ENCODE results near the gene ICAM5. TPM values are rescaled to one million over a fixed set of nuclear protein-coding genes. Genes with fewer than 3 reads are reported as not detected.

Gene ICAM5
- total and polyA plus RNA-seq, 5 donors from 2014 or later, result 0.20 TPM; not detected in 4

GRCh38 chr19:10316229-10317044 lies 26.7 kb downstream of the ICAM5 start:
- no peak overlapping the region for H3K4me3 ChIP-seq (ENCODE audit: low read depth, low read length)

GRCh38 chr19:10317045-10317856 lies 27.5 kb downstream of the ICAM5 start:
- DNase-seq (no peak), ATAC-seq (ENCODE audit: low read depth in 2 of 2) (no peak)
- peaks cover 21% of the 10 kb centered on the region for H3K36me3 Mint-ChIP-seq
- Histone ChIP-seq H3K4me1 (ENCODE audit: control insufficient read depth, insufficient read depth, low read length, poor library complexity, severe bottlenecking) (peaks cover 15% of the 10 kb centered on the region), H3K9me3 (ENCODE audit: control insufficient read depth in 2 of 2, low read length in 2 of 2) (no peaks in the 10 kb centered on the region), H3K27ac (ENCODE audit: insufficient read depth, low read length, poor library complexity, severe bottlenecking) (peak overlapping the region; percentile 61), H3K4me3 (ENCODE audit: low read depth, low read length) (no peak overlapping the region), H3K27me3 (ENCODE audit: control insufficient read depth, insufficient read depth, low read length) (no peaks in the 10 kb centered on the region), H3K36me3 (ENCODE audit: control insufficient read depth, insufficient read depth, low read length) (peaks cover 26% of the 10 kb centered on the region)
- no peak overlapping the region for H3K4me3 Mint-ChIP-seq
- peaks cover 0 to 20% (median 5%) of the 10 kb centered on the region in 4 donors for H3K4me1 Mint-ChIP-seq
- no peaks in the 10 kb centered on the region for H3K27me3 Mint-ChIP-seq
- H3K27ac Mint-ChIP-seq, result no peak overlapping the region
- no peaks in the 10 kb centered on the region for H3K9me3 Mint-ChIP-seq

More at GRCh38 chr19:10316229-10317044, 26.7 kb downstream of the ICAM5 start:
- H3K27ac Mint-ChIP-seq, result peak overlapping the region; percentile 78 to 91 (median 88)
- no peak for ATAC-seq (ENCODE audit: low read depth in 2 of 2)
- H3K9me3 ChIP-seq (ENCODE audit: control insufficient read depth in 2 of 2, low read length in 2 of 2), result no peaks in the 10 kb centered on the region
- H3K27me3 Mint-ChIP-seq, result no peaks in the 10 kb centered on the region
- peak overlapping the region; percentile 58 to 92 (median 86) for H3K4me3 Mint-ChIP-seq
- peaks cover 14% of the 10 kb centered on the region for H3K36me3 Mint-ChIP-seq
- no peaks in the 10 kb centered on the region for H3K27me3 ChIP-seq (ENCODE audit: control insufficient read depth, insufficient read depth, low read length)
- H3K9me3 Mint-ChIP-seq, result no peaks in the 10 kb centered on the region
- H3K4me1 ChIP-seq (ENCODE audit: control insufficient read depth, insufficient read depth, low read length, poor library complexity, severe bottlenecking), result peaks cover 15% of the 10 kb centered on the region
- H3K4me1 Mint-ChIP-seq, result peaks cover 0 to 17% (median 5%) of the 10 kb centered on the region in 4 donors
- peak overlapping the region; percentile 61 for H3K27ac ChIP-seq (ENCODE audit: insufficient read depth, low read length, poor library complexity, severe bottlenecking)
- H3K36me3 ChIP-seq (ENCODE audit: control insufficient read depth, insufficient read depth, low read length), result peaks cover 21% of the 10 kb centered on the region
- DNase-seq, result no peak

GRCh38 chr19:10317857-10318462 lies 28.2 kb downstream of the ICAM5 start:
- no peak overlapping the region for H3K27ac Mint-ChIP-seq
- Histone ChIP-seq H3K36me3 (ENCODE audit: control insufficient read depth, insufficient read depth, low read length) (peaks cover 31% of the 10 kb centered on the region), H3K27me3 (ENCODE audit: control insufficient read depth, insufficient read depth, low read length) (no peaks in the 10 kb centered on the region), H3K4me1 (ENCODE audit: control insufficient read depth, insufficient read depth, low read length, poor library complexity, severe bottlenecking) (peaks cover 15% of the 10 kb centered on the region), H3K4me3 (ENCODE audit: low read depth, low read length) (no peak overlapping the region), H3K27ac (ENCODE audit: insufficient read depth, low read length, poor library complexity, severe bottlenecking) (no peak overlapping the region), H3K9me3 (ENCODE audit: control insufficient read depth in 2 of 2, low read length in 2 of 2) (no peaks in the 10 kb centered on the region)
- H3K27me3 Mint-ChIP-seq, result no peaks in the 10 kb centered on the region
- DNase-seq (no peak), ATAC-seq (ENCODE audit: low read depth in 2 of 2) (no peak)
- peaks cover 21% of the 10 kb centered on the region for H3K36me3 Mint-ChIP-seq
- no peaks in the 10 kb centered on the region for H3K9me3 Mint-ChIP-seq
- H3K4me3 Mint-ChIP-seq, result no peak overlapping the region
- H3K4me1 Mint-ChIP-seq, result peaks cover 0 to 20% (median 5%) of the 10 kb centered on the region in 4 donors

- Histone ChIP-seq H3K4me3 (ENCODE audit: low read depth, low read length) (no peak overlapping the region), H3K36me3 (ENCODE audit: control insufficient read depth, insufficient read depth, low read length) (peaks cover 40% of the 10 kb centered on the region), H3K9me3 (ENCODE audit: control insufficient read depth in 2 of 2, low read length in 2 of 2) (no peaks in the 10 kb centered on the region), H3K27me3 (ENCODE audit: control insufficient read depth, insufficient read depth, low read length) (no peaks in the 10 kb centered on the region), H3K4me1 (ENCODE audit: control insufficient read depth, insufficient read depth, low read length, poor library complexity, severe bottlenecking) (peaks cover 15% of the 10 kb centered on the region), H3K27ac (ENCODE audit: insufficient read depth, low read length, poor library complexity, severe bottlenecking) (no peak overlapping the region)
- no peak for ATAC-seq (ENCODE audit: low read depth in 2 of 2)
- H3K36me3 Mint-ChIP-seq, result peaks cover 21% of the 10 kb centered on the region
- H3K4me3 Mint-ChIP-seq, result no peak overlapping the region
- H3K27me3 Mint-ChIP-seq, result no peaks in the 10 kb centered on the region
- no peak for DNase-seq
- peaks cover 0 to 20% (median 5%) of the 10 kb centered on the region in 4 donors for H3K4me1 Mint-ChIP-seq
- H3K27ac Mint-ChIP-seq, result no peak overlapping the region
- no peaks in the 10 kb centered on the region for H3K9me3 Mint-ChIP-seq
Measured at GRCh38 chr19:10318807-10319682, 29.3 kb downstream of the ICAM5 start.

GRCh38 chr19:10320602-10321416 lies 31.1 kb downstream of the ICAM5 start:
- no peak for ATAC-seq (ENCODE audit: low read depth in 2 of 2)
- peaks cover 55% of the 10 kb centered on the region for H3K36me3 ChIP-seq (ENCODE audit: control insufficient read depth, insufficient read depth, low read length)
- H3K4me1 Mint-ChIP-seq, result peaks cover 0 to 9% (median 3%) of the 10 kb centered on the region in 4 donors
- H3K27me3 ChIP-seq (ENCODE audit: control insufficient read depth, insufficient read depth, low read length), result no peaks in the 10 kb centered on the region
- no peaks in the 10 kb centered on the region for H3K9me3 ChIP-seq (ENCODE audit: control insufficient read depth in 2 of 2, low read length in 2 of 2)
- no peak for DNase-seq
- H3K36me3 Mint-ChIP-seq, result peaks cover 20% of the 10 kb centered on the region
- no peak overlapping the region for H3K4me3 ChIP-seq (ENCODE audit: low read depth, low read length)
- peaks cover 5% of the 10 kb centered on the region for H3K4me1 ChIP-seq (ENCODE audit: control insufficient read depth, insufficient read depth, low read length, poor library complexity, severe bottlenecking)
- H3K4me3 Mint-ChIP-seq, result no peak overlapping the region
- H3K27ac Mint-ChIP-seq, result peak overlapping the region in 1 of 3 donors; percentile 56
- no peak overlapping the region for H3K27ac ChIP-seq (ENCODE audit: insufficient read depth, low read length, poor library complexity, severe bottlenecking)
- no peaks in the 10 kb centered on the region for H3K9me3 Mint-ChIP-seq
- no peaks in the 10 kb centered on the region for H3K27me3 Mint-ChIP-seq

- Histone ChIP-seq H3K27me3 (ENCODE audit: control insufficient read depth, insufficient read depth, low read length) (no peaks in the 10 kb centered on the region), H3K36me3 (ENCODE audit: control insufficient read depth, insufficient read depth, low read length) (peaks cover 61% of the 10 kb centered on the region), H3K4me3 (ENCODE audit: low read depth, low read length) (no peak overlapping the region), H3K27ac (ENCODE audit: insufficient read depth, low read length, poor library complexity, severe bottlenecking) (no peak overlapping the region), H3K4me1 (ENCODE audit: control insufficient read depth, insufficient read depth, low read length, poor library complexity, severe bottlenecking) (no peaks in the 10 kb centered on the region), H3K9me3 (ENCODE audit: control insufficient read depth in 2 of 2, low read length in 2 of 2) (no peaks in the 10 kb centered on the region)
- no peaks in the 10 kb centered on the region for H3K9me3 Mint-ChIP-seq
- peak overlapping the region in 1 of 4 donors; percentile 24 for H3K4me3 Mint-ChIP-seq
- ATAC-seq (ENCODE audit: low read depth in 2 of 2) (no peak), DNase-seq (no peak)
- peaks cover 17% of the 10 kb centered on the region for H3K36me3 Mint-ChIP-seq
- peak overlapping the region in 1 of 3 donors; percentile 37 for H3K27ac Mint-ChIP-seq
- H3K27me3 Mint-ChIP-seq, result no peaks in the 10 kb centered on the region
- H3K4me1 Mint-ChIP-seq, result peaks cover 0 to 3% (median 0%) of the 10 kb centered on the region in 4 donors
Measured at GRCh38 chr19:10321417-10321797, 31.7 kb downstream of the ICAM5 start.

All from CD4-positive, CD25-positive, alpha-beta regulatory T cell (primary cell).